GM12874 (cell line): ENCODE measurements around the gene MTMR2.

Experiments
- TF ChIP-seq, protein P1 (sequence below): IDR thresholded peaks from 2 replicates; pipeline ENCODE4 v1.5.1; 2011; ENCODE audit warnings: low read depth, mild to moderate bottlenecking, control low read depth, low read length, moderate library complexity; ENCODE audit not compliant: insufficient read depth

The MTMR2 gene

GRCh38 chr11:95884802-95885201 lies 39.1 kb downstream of the MTMR2 start:
- TF ChIP-seq, protein P1, sequence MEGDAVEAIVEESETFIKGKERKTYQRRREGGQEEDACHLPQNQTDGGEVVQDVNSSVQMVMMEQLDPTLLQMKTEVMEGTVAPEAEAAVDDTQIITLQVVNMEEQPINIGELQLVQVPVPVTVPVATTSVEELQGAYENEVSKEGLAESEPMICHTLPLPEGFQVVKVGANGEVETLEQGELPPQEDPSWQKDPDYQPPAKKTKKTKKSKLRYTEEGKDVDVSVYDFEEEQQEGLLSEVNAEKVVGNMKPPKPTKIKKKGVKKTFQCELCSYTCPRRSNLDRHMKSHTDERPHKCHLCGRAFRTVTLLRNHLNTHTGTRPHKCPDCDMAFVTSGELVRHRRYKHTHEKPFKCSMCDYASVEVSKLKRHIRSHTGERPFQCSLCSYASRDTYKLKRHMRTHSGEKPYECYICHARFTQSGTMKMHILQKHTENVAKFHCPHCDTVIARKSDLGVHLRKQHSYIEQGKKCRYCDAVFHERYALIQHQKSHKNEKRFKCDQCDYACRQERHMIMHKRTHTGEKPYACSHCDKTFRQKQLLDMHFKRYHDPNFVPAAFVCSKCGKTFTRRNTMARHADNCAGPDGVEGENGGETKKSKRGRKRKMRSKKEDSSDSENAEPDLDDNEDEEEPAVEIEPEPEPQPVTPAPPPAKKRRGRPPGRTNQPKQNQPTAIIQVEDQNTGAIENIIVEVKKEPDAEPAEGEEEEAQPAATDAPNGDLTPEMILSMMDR: no peak

DNA sequence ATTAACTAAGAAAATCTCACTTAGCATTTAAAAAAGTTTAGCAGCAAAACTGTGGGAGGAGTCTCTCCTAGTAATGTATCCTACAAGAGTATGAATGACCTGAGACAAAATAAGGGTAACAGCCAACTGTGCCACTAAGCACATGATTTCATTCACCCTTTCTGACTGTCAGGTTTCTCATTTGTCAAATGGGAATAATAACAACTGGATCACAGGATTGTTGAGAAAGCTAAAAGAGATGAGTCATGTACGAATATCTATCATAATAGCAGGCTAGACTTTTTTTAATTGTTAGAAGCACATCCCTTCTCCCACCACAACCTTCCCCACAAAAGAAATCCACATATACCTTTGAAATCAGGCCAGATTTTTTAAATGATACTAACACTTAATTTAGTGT lies 39.5 kb downstream of the MTMR2 start:
- TF ChIP-seq, protein P1: no peak

- TF ChIP-seq, protein P1: no peak
Measured at GRCh38 chr11:95883381-95883780, 40.5 kb downstream of the MTMR2 start.

DNA sequence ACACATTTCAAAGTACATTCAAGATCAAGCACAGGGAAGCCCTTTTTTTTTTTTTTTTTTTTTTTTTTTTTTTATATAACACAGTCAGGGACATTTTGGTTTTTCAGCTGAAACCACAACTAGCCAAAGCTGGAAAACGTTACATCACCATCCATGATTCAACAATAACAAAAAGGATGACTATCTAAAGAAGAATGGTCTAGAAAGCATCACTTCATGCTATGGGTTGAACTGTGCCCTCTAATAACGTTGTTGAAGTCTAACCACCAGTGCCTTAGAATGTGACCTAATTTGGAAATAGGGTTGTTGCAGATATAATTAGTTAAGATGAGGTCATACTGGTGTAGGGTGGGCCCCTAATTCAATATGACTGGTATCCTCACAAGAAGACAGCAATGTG lies 46.6 kb downstream of the MTMR2 start:
- TF ChIP-seq, protein P1: no peak

- TF ChIP-seq, protein P1: no peak
Measured at GRCh38 chr11:95867105-95867504, 56.8 kb downstream of the MTMR2 start.

DNA sequence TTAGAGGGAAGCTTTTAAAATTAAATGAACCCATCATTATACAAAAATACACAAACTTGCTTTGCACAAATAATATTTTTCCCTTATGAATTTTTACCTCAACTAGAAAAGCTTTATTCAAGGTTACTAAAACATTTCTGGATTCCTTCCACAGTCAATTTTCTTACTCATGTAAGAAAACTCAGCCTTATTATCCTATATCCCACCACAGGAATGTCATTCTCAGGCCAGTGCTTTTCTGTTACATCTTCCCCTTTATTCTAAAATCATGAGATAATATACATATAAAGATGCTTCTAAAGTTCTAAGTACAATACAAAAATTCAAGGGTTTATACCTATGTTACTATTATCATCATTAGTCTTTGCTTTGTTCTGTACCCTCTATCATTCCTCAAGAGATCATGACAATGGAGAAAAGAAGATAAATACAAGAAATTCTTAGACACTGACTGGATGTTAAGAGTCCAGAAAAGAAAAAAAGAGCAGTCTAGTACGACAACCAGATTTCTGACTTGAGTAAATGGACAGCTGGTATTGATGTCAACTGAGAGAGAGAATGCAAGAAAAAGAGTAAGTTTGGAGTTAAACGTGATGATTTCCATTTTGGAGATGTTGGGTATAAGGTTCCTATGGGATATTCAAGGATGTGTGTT lies 60.3 kb downstream of the MTMR2 start:
- TF ChIP-seq, protein P1: no peak

DNA sequence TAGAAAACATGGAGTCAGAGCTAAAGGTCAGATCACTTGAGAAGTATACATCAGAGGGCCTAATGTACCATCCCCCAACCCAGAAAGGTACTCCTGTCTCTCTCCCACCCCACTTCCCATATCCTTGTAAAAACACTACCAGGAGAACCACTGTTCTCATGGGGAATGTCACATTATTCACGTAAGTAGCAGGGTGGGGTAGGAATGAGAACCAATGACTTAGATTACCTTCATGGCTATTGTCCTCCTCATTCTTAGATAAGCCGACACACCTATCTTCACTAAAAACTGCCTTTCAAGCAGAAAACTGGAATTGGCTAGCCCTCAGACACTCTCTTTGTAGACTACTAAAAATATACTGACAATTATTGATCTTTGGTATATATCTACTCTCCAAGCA lies 70.0 kb downstream of the MTMR2 start:
- TF ChIP-seq, protein P1: no peak
